WTC11 (cell line): Measurements from ENCODE around the gene KRT5. TPM values are rescaled to one million over a fixed set of nuclear protein-coding genes. Genes with fewer than 3 reads are reported as not detected.

Experiments
- ATAC-seq: fragments of 200-7000 bp; cut with Tn5 transposase; 2 replicates; pipeline ENCODE4 v1.10.0; 2021; ENCODE audit warnings: mild to moderate bottlenecking, moderate library complexity
- CTCF ChIA-PET: fragments of 300-600 bp; sonication (Branson Sonifier 250); formaldehyde crosslinking; loops from one replicate; lab custom pipeline; 2021; ENCODE audit warnings: antibody characterized with exemption; lab: Charles Lee
- POLR2A ChIA-PET: fragments of 350-600 bp; sonication (Branson Sonifier 250); formaldehyde crosslinking; loops from one replicate; lab custom pipeline; 2021; ENCODE audit warnings: antibody characterized with exemption; lab: Charles Lee
- DNase-seq: peaks from one replicate; pipeline ENCODE4 v3.0.0; 2021; ENCODE audit warnings: low spot score
- H3K27ac Mint-ChIP-seq: 2 replicates; pipeline ENCODE4 v1.8.0; 2021; ENCODE audit warnings: mixed read lengths
- H3K27me3 Mint-ChIP-seq: 2 replicates; pipeline ENCODE4 v1.8.0; 2021; ENCODE audit warnings: low read depth, mild to moderate bottlenecking, moderate library complexity, mixed read lengths
- H3K36me3 Mint-ChIP-seq: 2 replicates; pipeline ENCODE4 v1.8.0; 2021; ENCODE audit warnings: mixed read lengths
- H3K4me1 Mint-ChIP-seq: 2 replicates; pipeline ENCODE4 v1.8.0; 2022; ENCODE audit warnings: mixed read lengths
- H3K4me3 Mint-ChIP-seq: 2 replicates; pipeline ENCODE4 v1.8.0; 2021; ENCODE audit warnings: mild to moderate bottlenecking, moderate library complexity, mixed read lengths
- H3K9me3 Mint-ChIP-seq: 2 replicates; pipeline ENCODE4 v1.8.0; 2021; ENCODE audit warnings: mixed read lengths
- CREM ChIP-seq: sonication (generic); formaldehyde crosslinking; IDR thresholded peaks from 2 replicates; pipeline ENCODE4 v1.8.1; 2022; ENCODE audit warnings: mild to moderate bottlenecking, missing genetic modification reagents, moderate library complexity
- EMX1 ChIP-seq: fragments of 250-450 bp; sonication (Bioruptor Pico); IDR thresholded peaks from 2 replicates; pipeline ENCODE4 v1.8.0; 2021; ENCODE audit warnings: mild to moderate bottlenecking
- FOXJ3 ChIP-seq: sonication (generic); formaldehyde crosslinking; IDR thresholded peaks from 2 replicates; pipeline ENCODE4 v1.9.0; 2021; ENCODE audit warnings: missing genetic modification reagents, mild to moderate bottlenecking, borderline replicate concordance
- JAZF1 ChIP-seq: fragments of 250-450 bp; sonication (Bioruptor Pico); IDR thresholded peaks from 2 replicates; pipeline ENCODE4 v1.9.0; 2021; ENCODE audit warnings: moderate library complexity, mild to moderate bottlenecking, inconsistent platforms
- JUN ChIP-seq: sonication (generic); formaldehyde crosslinking; IDR thresholded peaks from 2 replicates; pipeline ENCODE4 v1.8.0; 2023; ENCODE audit warnings: mild to moderate bottlenecking, missing genetic modification reagents
- MXD4 ChIP-seq: fragments of 250-450 bp; sonication (Bioruptor Pico); IDR thresholded peaks from 2 replicates; pipeline ENCODE4 v1.8.0; 2021; ENCODE audit warnings: mild to moderate bottlenecking, moderate library complexity, borderline replicate concordance
- NR2C2 ChIP-seq: sonication (generic); formaldehyde crosslinking; IDR thresholded peaks from 2 replicates; pipeline ENCODE4 v1.8.0; 2022; ENCODE audit warnings: mild to moderate bottlenecking, missing genetic modification reagents
- PRRX2 ChIP-seq: fragments of 250-450 bp; sonication (Bioruptor Pico); IDR thresholded peaks from 2 replicates; pipeline ENCODE4 v1.8.0; 2021; ENCODE audit warnings: mild to moderate bottlenecking
- RELA ChIP-seq: sonication (generic); formaldehyde crosslinking; IDR thresholded peaks from 2 replicates; pipeline ENCODE4 v1.8.1; 2022; ENCODE audit warnings: missing genetic modification reagents, mild to moderate bottlenecking, borderline replicate concordance
- RORB ChIP-seq: fragments of 250-450 bp; sonication (Bioruptor Pico); IDR thresholded peaks from 2 replicates; pipeline ENCODE4 v1.9.0; 2021; ENCODE audit warnings: mild to moderate bottlenecking
- ZNF219 ChIP-seq: sonication (generic); formaldehyde crosslinking; IDR thresholded peaks from 2 replicates; pipeline ENCODE4 v1.8.0; 2023; ENCODE audit warnings: missing genetic modification reagents, mild to moderate bottlenecking, borderline replicate concordance
- ZNF396 ChIP-seq: fragments of 250-450 bp; sonication (Bioruptor Pico); IDR thresholded peaks from 2 replicates; pipeline ENCODE4 v1.8.0; 2021; ENCODE audit warnings: mild to moderate bottlenecking, moderate library complexity, borderline replicate concordance
- total RNA-seq: library from RNA; stranded (reverse); gene quantifications from 3 replicates; pipeline ENCODE4 v1.2.3, GENCODE V29; 2021
- TF ChIP-seq, protein P1 (sequence below): sonication (generic); formaldehyde crosslinking; IDR thresholded peaks from 2 replicates; pipeline ENCODE4 v1.8.1; 2023; ENCODE audit warnings: mild to moderate bottlenecking, missing genetic modification reagents
- TF ChIP-seq, protein P2 (sequence below): sonication (generic); formaldehyde crosslinking; IDR thresholded peaks from 2 replicates; pipeline ENCODE4 v1.8.1; 2023; ENCODE audit warnings: mild to moderate bottlenecking, missing genetic modification reagents, borderline replicate concordance
- TF ChIP-seq, protein P3 (sequence below): sonication (generic); formaldehyde crosslinking; IDR thresholded peaks from 2 replicates; pipeline ENCODE4 v1.8.1; 2022; ENCODE audit warnings: mild to moderate bottlenecking, moderate library complexity, missing genetic modification reagents
- TF ChIP-seq, protein P4 (sequence below): sonication (generic); formaldehyde crosslinking; IDR thresholded peaks from 2 replicates; pipeline ENCODE4 v1.8.1; 2023; ENCODE audit warnings: mild to moderate bottlenecking, moderate library complexity, missing genetic modification reagents
- TF ChIP-seq, protein P5 (sequence below): sonication (generic); formaldehyde crosslinking; IDR thresholded peaks from 2 replicates; pipeline ENCODE4 v1.8.1; 2022; ENCODE audit warnings: mild to moderate bottlenecking, missing genetic modification reagents, moderate library complexity, borderline replicate concordance
- TF ChIP-seq, protein P6 (sequence below): fragments of 200-600 bp; IDR thresholded peaks from 2 replicates; pipeline ENCODE4 v1.8.0; 2022; ENCODE audit warnings: antibody characterized with exemption

The KRT5 gene
- total RNA-seq, 1 experiment from 2014 or later = not detected

DNA sequence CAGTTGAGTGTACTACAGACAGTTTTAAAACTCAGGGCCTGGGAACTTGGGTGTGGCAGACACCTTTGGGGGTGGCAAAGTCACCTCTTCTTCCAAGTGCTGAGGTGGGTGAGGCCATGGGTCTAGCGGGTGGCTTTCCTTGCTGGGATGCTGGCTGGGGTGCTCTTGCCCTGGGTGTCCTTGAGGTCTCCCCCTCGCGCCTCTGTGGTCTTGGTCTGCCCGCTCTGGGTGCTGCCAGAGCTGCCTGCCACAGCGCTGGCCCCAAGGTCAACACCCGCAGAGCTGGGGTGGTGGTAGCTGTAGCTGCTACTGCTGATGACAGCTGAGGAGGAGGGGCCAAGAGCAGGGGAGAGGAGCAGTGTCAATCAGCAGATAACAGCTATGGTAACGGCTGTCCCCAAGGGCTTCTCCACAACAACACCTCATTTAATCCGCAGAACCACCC is 46.7 kb upstream of the KRT5 start (continued):
- TF ChIP-seq CREM (CRISPR knock-in tag) = no peak
- TF ChIP-seq, protein P1, sequence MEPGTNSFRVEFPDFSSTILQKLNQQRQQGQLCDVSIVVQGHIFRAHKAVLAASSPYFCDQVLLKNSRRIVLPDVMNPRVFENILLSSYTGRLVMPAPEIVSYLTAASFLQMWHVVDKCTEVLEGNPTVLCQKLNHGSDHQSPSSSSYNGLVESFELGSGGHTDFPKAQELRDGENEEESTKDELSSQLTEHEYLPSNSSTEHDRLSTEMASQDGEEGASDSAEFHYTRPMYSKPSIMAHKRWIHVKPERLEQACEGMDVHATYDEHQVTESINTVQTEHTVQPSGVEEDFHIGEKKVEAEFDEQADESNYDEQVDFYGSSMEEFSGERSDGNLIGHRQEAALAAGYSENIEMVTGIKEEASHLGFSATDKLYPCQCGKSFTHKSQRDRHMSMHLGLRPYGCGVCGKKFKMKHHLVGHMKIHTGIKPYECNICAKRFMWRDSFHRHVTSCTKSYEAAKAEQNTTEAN (CRISPR knock-in tag) = no peak
- TF ChIP-seq EMX1 (CRISPR knock-in tag) = no peak
- TF ChIP-seq, protein P2, sequence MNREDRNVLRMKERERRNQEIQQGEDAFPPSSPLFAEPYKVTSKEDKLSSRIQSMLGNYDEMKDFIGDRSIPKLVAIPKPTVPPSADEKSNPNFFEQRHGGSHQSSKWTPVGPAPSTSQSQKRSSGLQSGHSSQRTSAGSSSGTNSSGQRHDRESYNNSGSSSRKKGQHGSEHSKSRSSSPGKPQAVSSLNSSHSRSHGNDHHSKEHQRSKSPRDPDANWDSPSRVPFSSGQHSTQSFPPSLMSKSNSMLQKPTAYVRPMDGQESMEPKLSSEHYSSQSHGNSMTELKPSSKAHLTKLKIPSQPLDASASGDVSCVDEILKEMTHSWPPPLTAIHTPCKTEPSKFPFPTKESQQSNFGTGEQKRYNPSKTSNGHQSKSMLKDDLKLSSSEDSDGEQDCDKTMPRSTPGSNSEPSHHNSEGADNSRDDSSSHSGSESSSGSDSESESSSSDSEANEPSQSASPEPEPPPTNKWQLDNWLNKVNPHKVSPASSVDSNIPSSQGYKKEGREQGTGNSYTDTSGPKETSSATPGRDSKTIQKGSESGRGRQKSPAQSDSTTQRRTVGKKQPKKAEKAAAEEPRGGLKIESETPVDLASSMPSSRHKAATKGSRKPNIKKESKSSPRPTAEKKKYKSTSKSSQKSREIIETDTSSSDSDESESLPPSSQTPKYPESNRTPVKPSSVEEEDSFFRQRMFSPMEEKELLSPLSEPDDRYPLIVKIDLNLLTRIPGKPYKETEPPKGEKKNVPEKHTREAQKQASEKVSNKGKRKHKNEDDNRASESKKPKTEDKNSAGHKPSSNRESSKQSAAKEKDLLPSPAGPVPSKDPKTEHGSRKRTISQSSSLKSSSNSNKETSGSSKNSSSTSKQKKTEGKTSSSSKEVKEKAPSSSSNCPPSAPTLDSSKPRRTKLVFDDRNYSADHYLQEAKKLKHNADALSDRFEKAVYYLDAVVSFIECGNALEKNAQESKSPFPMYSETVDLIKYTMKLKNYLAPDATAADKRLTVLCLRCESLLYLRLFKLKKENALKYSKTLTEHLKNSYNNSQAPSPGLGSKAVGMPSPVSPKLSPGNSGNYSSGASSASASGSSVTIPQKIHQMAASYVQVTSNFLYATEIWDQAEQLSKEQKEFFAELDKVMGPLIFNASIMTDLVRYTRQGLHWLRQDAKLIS (CRISPR knock-in tag) = no peak
- no peak for TF ChIP-seq ZNF219 (CRISPR knock-in tag)
- TF ChIP-seq NR2C2 = no peak
- TF ChIP-seq, protein P3, sequence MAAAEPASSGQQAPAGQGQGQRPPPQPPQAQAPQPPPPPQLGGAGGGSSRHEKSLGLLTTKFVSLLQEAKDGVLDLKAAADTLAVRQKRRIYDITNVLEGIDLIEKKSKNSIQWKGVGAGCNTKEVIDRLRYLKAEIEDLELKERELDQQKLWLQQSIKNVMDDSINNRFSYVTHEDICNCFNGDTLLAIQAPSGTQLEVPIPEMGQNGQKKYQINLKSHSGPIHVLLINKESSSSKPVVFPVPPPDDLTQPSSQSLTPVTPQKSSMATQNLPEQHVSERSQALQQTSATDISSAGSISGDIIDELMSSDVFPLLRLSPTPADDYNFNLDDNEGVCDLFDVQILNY (CRISPR knock-in tag) = no peak
- TF ChIP-seq RORB (CRISPR knock-in tag) = no peak
- TF ChIP-seq JUN (CRISPR knock-in tag) = no peak
- TF ChIP-seq, all 79 proteins: peak for 0

DNA sequence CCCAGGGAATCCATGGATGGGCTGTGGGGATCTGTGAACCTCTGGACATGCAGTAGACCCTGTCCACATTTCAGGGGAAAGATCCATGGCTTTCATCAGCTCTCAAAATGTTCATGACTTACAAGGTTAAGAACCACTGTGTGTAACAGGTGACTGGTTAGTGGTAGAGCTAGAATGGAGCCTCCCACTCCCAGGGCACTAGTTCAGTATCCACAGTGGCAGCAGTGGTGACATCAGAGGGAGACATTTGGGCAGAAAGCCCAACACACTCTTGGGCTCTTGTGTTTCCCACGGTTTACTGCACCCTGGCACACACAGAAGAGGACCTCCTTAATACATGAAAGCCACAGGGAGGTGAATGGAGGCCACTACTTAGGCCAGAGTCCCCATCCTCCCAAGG is 44.4 kb upstream of the KRT5 start:
- Mint-ChIP-seq H3K36me3 (no peaks in the 10 kb centered on the region), H3K27me3 (no peaks in the 10 kb centered on the region; the same call in 1 of the 2 replicates), H3K4me3 (no peak overlapping the region), H3K27ac (no peak overlapping the region), H3K4me1 (no peaks in the 10 kb centered on the region), H3K9me3 (no peaks in the 10 kb centered on the region)
- TF ChIP-seq, protein P4, sequence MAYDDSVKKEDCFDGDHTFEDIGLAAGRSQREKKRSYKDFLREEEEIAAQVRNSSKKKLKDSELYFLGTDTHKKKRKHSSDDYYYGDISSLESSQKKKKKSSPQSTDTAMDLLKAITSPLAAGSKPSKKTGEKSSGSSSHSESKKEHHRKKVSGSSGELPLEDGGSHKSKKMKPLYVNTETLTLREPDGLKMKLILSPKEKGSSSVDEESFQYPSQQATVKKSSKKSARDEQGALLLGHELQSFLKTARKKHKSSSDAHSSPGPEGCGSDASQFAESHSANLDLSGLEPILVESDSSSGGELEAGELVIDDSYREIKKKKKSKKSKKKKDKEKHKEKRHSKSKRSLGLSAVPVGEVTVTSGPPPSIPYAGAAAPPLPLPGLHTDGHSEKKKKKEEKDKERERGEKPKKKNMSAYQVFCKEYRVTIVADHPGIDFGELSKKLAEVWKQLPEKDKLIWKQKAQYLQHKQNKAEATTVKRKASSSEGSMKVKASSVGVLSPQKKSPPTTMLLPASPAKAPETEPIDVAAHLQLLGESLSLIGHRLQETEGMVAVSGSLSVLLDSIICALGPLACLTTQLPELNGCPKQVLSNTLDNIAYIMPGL (CRISPR knock-in tag) = no peak
- TF ChIP-seq FOXJ3 (CRISPR knock-in tag) (no peak), PRRX2 (CRISPR knock-in tag) (no peak), RELA (no peak), JAZF1 (no peak), MXD4 (CRISPR knock-in tag) (no peak), ZNF396 (no peak)
- TF ChIP-seq, protein P5, sequence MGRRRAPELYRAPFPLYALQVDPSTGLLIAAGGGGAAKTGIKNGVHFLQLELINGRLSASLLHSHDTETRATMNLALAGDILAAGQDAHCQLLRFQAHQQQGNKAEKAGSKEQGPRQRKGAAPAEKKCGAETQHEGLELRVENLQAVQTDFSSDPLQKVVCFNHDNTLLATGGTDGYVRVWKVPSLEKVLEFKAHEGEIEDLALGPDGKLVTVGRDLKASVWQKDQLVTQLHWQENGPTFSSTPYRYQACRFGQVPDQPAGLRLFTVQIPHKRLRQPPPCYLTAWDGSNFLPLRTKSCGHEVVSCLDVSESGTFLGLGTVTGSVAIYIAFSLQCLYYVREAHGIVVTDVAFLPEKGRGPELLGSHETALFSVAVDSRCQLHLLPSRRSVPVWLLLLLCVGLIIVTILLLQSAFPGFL = no peak
- TF ChIP-seq, protein P3 (CRISPR knock-in tag) = no peak
- TF ChIP-seq, protein P1 (CRISPR knock-in tag) = no peak
- TF ChIP-seq, protein P6, sequence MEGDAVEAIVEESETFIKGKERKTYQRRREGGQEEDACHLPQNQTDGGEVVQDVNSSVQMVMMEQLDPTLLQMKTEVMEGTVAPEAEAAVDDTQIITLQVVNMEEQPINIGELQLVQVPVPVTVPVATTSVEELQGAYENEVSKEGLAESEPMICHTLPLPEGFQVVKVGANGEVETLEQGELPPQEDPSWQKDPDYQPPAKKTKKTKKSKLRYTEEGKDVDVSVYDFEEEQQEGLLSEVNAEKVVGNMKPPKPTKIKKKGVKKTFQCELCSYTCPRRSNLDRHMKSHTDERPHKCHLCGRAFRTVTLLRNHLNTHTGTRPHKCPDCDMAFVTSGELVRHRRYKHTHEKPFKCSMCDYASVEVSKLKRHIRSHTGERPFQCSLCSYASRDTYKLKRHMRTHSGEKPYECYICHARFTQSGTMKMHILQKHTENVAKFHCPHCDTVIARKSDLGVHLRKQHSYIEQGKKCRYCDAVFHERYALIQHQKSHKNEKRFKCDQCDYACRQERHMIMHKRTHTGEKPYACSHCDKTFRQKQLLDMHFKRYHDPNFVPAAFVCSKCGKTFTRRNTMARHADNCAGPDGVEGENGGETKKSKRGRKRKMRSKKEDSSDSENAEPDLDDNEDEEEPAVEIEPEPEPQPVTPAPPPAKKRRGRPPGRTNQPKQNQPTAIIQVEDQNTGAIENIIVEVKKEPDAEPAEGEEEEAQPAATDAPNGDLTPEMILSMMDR = no peak
- DNase-seq (no peak), ATAC-seq (no peak)
- POLR2A ChIA-PET = no interaction called here
- CTCF ChIA-PET = interaction anchor here (1.2 kb wide), 1 partner anchor 18 kb away, joined by 3 read pairs; no protein-coding TSS in a partner anchor
